Smooth muscle cell (in vitro differentiated cells): ENCODE measurements around the gene CAMTA1. TPM values are rescaled to one million over a fixed set of nuclear protein-coding genes. Genes with fewer than 3 reads are reported as not detected.

ENCODE experiments used
- DNase-seq: peaks from one replicate; lab custom pipeline; 2025; ENCODE audit not compliant: unreplicated experiment; lab: John Stamatoyannopoulos, UW
- H2AFZ ChIP-seq: fragments of 200-600 bp; sonication (generic); 2 replicates; pipeline ENCODE4 v1.6.0; 2016; ENCODE audit warnings: antibody characterized with exemption, low read depth, mild to moderate bottlenecking
- H3F3A ChIP-seq: fragments of 200-600 bp; sonication (generic); 2 replicates; pipeline ENCODE4 v1.6.0; 2017; ENCODE audit warnings: antibody characterized with exemption, low read depth
- H3K27ac ChIP-seq: fragments of 200-600 bp; sonication (generic); 2 replicates; pipeline ENCODE4 v1.5.1; 2016; ENCODE audit warnings: low read depth, mild to moderate bottlenecking
- H3K27me3 ChIP-seq: fragments of 200-600 bp; sonication (generic); 2 replicates; pipeline ENCODE4 v1.6.1; 2016; ENCODE audit warnings: low read depth, mild to moderate bottlenecking
- H3K36me3 ChIP-seq: fragments of 200-600 bp; sonication (generic); 2 replicates; pipeline ENCODE4 v1.5.1; 2016; ENCODE audit warnings: low read depth
- H3K4me1 ChIP-seq: fragments of 200-600 bp; sonication (generic); 2 replicates; pipeline ENCODE4 v1.5.1; 2016; ENCODE audit warnings: low read depth
- H3K4me2 ChIP-seq: fragments of 200-600 bp; sonication (generic); 2 replicates; pipeline ENCODE4 v1.6.0; 2016; ENCODE audit warnings: mild to moderate bottlenecking
- H3K4me3 ChIP-seq: fragments of 200-600 bp; sonication (generic); 2 replicates; pipeline ENCODE4 v1.5.1; 2016; ENCODE audit warnings: mild to moderate bottlenecking
- H3K79me2 ChIP-seq: fragments of 200-600 bp; sonication (generic); 2 replicates; pipeline ENCODE4 v1.6.0; 2016; ENCODE audit warnings: low read depth, mild to moderate bottlenecking
- H3K9ac ChIP-seq: fragments of 200-600 bp; sonication (generic); 2 replicates; pipeline ENCODE4 v1.6.0; 2016; ENCODE audit warnings: low read depth
- H3K9me3 ChIP-seq: fragments of 200-600 bp; sonication (generic); replicated peaks from 2 replicates; pipeline ENCODE4 v1.5.1; 2016; ENCODE audit warnings: low read depth
- H4K20me1 ChIP-seq: fragments of 200-600 bp; sonication (generic); 2 replicates; pipeline ENCODE4 v1.6.0; 2016; ENCODE audit warnings: low read depth
- CTCF ChIP-seq: fragments of 200-600 bp; sonication (generic); IDR thresholded peaks from 2 replicates; pipeline ENCODE4 v1.5.1; 2017; ENCODE audit warnings: borderline replicate concordance, mild to moderate bottlenecking, antibody characterized with exemption; ENCODE audit not compliant: insufficient read depth, poor library complexity, severe bottlenecking
- WGBS: methylation state at CpG from one replicate; pipeline ENCODE4 v1.1.7; 2016; ENCODE audit warnings: low lambda C conversion rate; 5-methylcytosine and 5-hydroxymethylcytosine counted together
- polyA plus RNA-seq: library from polyadenylated mRNA; unstranded; fragments of >200 nt; fragmentation: Nextera tagmentation; extraction: Ambion mirVana; gene quantifications from 2 replicates; pipeline ENCODE4 v1.2.1, GENCODE V29; 2016
- total RNA-seq: library from RNA; depleted of rRNA; stranded (reverse); fragments of >200 nt; gene quantifications from 2 replicates; pipeline ENCODE4 v1.2.3, GENCODE V29; 2014

Gene CAMTA1
- total and polyA plus RNA-seq, 2 experiments from 2014 or later, result 139 to 145 TPM

GRCh38 chr1:7346600-7347570 lies 561.6 kb downstream of the CAMTA1 start:
- Histone ChIP-seq H3K4me2 (no peak overlapping the region), H3K79me2 (no peaks in the 10 kb centered on the region), H3K4me1 (peaks cover 3% of the 10 kb centered on the region), H3K4me3 (no peak overlapping the region), H2AFZ (no peak overlapping the region), H3K36me3 (no peaks in the 10 kb centered on the region), H3K27me3 (no peaks in the 10 kb centered on the region), H3K9me3 (no peaks in the 10 kb centered on the region), H3F3A (no peaks in the 10 kb centered on the region), H3K27ac (no peak overlapping the region), H3K9ac (no peak overlapping the region), H4K20me1 (no peaks in the 10 kb centered on the region)
- no peak for DNase-seq
- WGBS, result 76% methylated on average over 24 of the region's 24 CpGs
- TF ChIP-seq CTCF, result no peak

- Histone ChIP-seq H3K4me3 (no peak overlapping the region), H4K20me1 (no peaks in the 10 kb centered on the region), H3K4me1 (peaks cover 3% of the 10 kb centered on the region), H3F3A (no peaks in the 10 kb centered on the region), H3K9me3 (no peaks in the 10 kb centered on the region), H3K27me3 (no peaks in the 10 kb centered on the region), H3K9ac (no peak overlapping the region), H3K79me2 (no peaks in the 10 kb centered on the region), H3K36me3 (no peaks in the 10 kb centered on the region), H3K27ac (no peak overlapping the region), H3K4me2 (no peak overlapping the region), H2AFZ (no peak overlapping the region)
- WGBS, result 90% methylated on average over 10 of the region's 10 CpGs
- DNase-seq, result no peak
- TF ChIP-seq CTCF, result no peak
These were observed 562.8 kb downstream of the CAMTA1 start for GRCh38 chr1:7348073-7348472.

- Histone ChIP-seq H3K4me1 (peaks cover 3% of the 10 kb centered on the region), H3K27me3 (no peaks in the 10 kb centered on the region), H2AFZ (no peak overlapping the region), H3K36me3 (no peaks in the 10 kb centered on the region), H4K20me1 (no peaks in the 10 kb centered on the region), H3K4me3 (no peak overlapping the region), H3K4me2 (no peak overlapping the region), H3K9ac (no peak overlapping the region), H3F3A (no peaks in the 10 kb centered on the region), H3K79me2 (no peaks in the 10 kb centered on the region), H3K27ac (no peak overlapping the region), H3K9me3 (no peaks in the 10 kb centered on the region)
- 81% methylated on average over 10 of the region's 10 CpGs for WGBS
- DNase-seq, result no peak
- no peak for TF ChIP-seq CTCF
These were observed 563.3 kb downstream of the CAMTA1 start for GRCh38 chr1:7348580-7348979.
